Prostate gland (tissue), 2 donors: ENCODE results near the gene JADE3.

Experiments
- POLR2AphosphoS5 ChIP-seq: sonication (generic); formaldehyde crosslinking; IDR thresholded peaks from one replicate; pipeline ENCODE4 v1.6.1; 2017; ENCODE audit warnings: antibody characterized with exemption
- TF ChIP-seq, protein P1 (sequence below), 4 experiments: fragments of 200-600 bp in 2 of 4; fragments of 450-650 bp in 2 of 4; sonication (generic) in 2 of 4; IDR thresholded peaks; 1 replicate in 3 of 4; 2 replicates in 1 of 4; pipeline ENCODE4 v1.5.1; 2016 to 2019; ENCODE audit warnings: antibody characterized with exemption in 4 of 4, mild to moderate bottlenecking in 2 of 4, moderate library complexity in 2 of 4

- TF ChIP-seq, protein P1, sequence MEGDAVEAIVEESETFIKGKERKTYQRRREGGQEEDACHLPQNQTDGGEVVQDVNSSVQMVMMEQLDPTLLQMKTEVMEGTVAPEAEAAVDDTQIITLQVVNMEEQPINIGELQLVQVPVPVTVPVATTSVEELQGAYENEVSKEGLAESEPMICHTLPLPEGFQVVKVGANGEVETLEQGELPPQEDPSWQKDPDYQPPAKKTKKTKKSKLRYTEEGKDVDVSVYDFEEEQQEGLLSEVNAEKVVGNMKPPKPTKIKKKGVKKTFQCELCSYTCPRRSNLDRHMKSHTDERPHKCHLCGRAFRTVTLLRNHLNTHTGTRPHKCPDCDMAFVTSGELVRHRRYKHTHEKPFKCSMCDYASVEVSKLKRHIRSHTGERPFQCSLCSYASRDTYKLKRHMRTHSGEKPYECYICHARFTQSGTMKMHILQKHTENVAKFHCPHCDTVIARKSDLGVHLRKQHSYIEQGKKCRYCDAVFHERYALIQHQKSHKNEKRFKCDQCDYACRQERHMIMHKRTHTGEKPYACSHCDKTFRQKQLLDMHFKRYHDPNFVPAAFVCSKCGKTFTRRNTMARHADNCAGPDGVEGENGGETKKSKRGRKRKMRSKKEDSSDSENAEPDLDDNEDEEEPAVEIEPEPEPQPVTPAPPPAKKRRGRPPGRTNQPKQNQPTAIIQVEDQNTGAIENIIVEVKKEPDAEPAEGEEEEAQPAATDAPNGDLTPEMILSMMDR (IDR thresholded peaks at IDR 0.05) = no peak
- TF ChIP-seq POLR2AphosphoS5 = no peak
Measured at GRCh38 chrX:46953597-46953996, 41.4 kb downstream of the JADE3 start.
